Fibroblast of lung (primary cell): ENCODE measurements around the gene PLEKHA5. TPM values are rescaled to one million over a fixed set of nuclear protein-coding genes. Genes with fewer than 3 reads are reported as not detected.

Source experiments
- DNase-seq, 2 donors: peaks; one replicate each; pipeline versions ENCODE4 v3.0.0 to v3.0.0-alpha.2; 2010; ENCODE audit warnings: low read depth in 2 of 2
- H2AFZ ChIP-seq: 2 replicates; pipeline ENCODE4 v1.5.1; 2012; ENCODE audit warnings: low read length, control low read depth, inconsistent platforms
- H3K27ac ChIP-seq: 2 replicates; pipeline ENCODE4 v1.5.1; 2011; ENCODE audit warnings: low read length, control low read depth; ENCODE audit not compliant: insufficient read depth
- H3K27me3 ChIP-seq: 2 replicates; pipeline ENCODE4 v1.5.1; 2011; ENCODE audit warnings: mild to moderate bottlenecking, low read length; ENCODE audit not compliant: control insufficient read depth, insufficient read depth
- H3K36me3 ChIP-seq: 2 replicates; pipeline ENCODE4 v1.5.1; 2011; ENCODE audit warnings: low read length; ENCODE audit not compliant: control insufficient read depth, insufficient read depth
- H3K4me1 ChIP-seq: 2 replicates; pipeline ENCODE4 v1.5.1; 2011; ENCODE audit warnings: low read length; ENCODE audit not compliant: control insufficient read depth, insufficient read depth; ENCODE audit errors: extremely low read depth
- H3K4me2 ChIP-seq: 2 replicates; pipeline ENCODE4 v1.5.1; 2011; ENCODE audit warnings: low read length, control low read depth; ENCODE audit not compliant: insufficient read depth; ENCODE audit errors: extremely low read depth
- H3K4me3 ChIP-seq, 4 experiments: fragments of 200-600 bp in 1 of 4; sonication (generic) in 1 of 4; replicated peaks in 1 of 4; 2 replicates each; pipeline ENCODE4 v1.5.1; 2011 to 2016; ENCODE audit warnings: low read length in 4 of 4, low read depth in 3 of 4, mild to moderate bottlenecking in 3 of 4, control low read depth in 2 of 4, inconsistent platforms in 1 of 4, mixed read lengths in 1 of 4; ENCODE audit not compliant: insufficient read depth in 1 of 4; ENCODE audit errors: control extremely low read depth in 1 of 4
- H3K79me2 ChIP-seq: 2 replicates; pipeline ENCODE4 v1.5.1; 2012; ENCODE audit warnings: mild to moderate bottlenecking, low read length, inconsistent platforms; ENCODE audit not compliant: control insufficient read depth, insufficient read depth
- H3K9ac ChIP-seq: 2 replicates; pipeline ENCODE4 v1.5.1; 2011; ENCODE audit warnings: mild to moderate bottlenecking, low read length, control low read depth; ENCODE audit not compliant: insufficient read depth
- H3K9me3 ChIP-seq: 2 replicates; pipeline ENCODE4 v1.5.1; 2012; ENCODE audit warnings: low read depth, low read length; ENCODE audit not compliant: control insufficient read depth, insufficient read depth
- H4K20me1 ChIP-seq: 2 replicates; pipeline ENCODE4 v1.5.1; 2011; ENCODE audit warnings: low read length; ENCODE audit not compliant: control insufficient read depth, insufficient read depth; ENCODE audit errors: extremely low read depth
- EZH2 ChIP-seq: IDR thresholded peaks from 2 replicates; pipeline ENCODE4 v1.5.1; 2012; ENCODE audit warnings: low read length, control low read depth, mild to moderate bottlenecking; ENCODE audit errors: missing control alignments
- polyA plus RNA-seq, 2 donors: library from polyadenylated mRNA; depleted of rRNA in 1 of 2; stranded (reverse) in 1 of 2; unstranded in 1 of 2; fragments of >200 nt; gene quantifications; 2 replicates each; pipeline ENCODE4 v1.2.1, GENCODE V29; 2011 to 2012; ENCODE audit warnings: missing spikeins in 1 of 2
- total RNA-seq: library from RNA; depleted of rRNA; stranded (reverse); fragments of >200 nt; gene quantifications from 2 replicates; pipeline ENCODE4 v1.2.1, GENCODE V29; 2014
- TF ChIP-seq, protein P1 (sequence below), 2 donors: IDR thresholded peaks in 1 of 2; conservative IDR thresholded peaks in 1 of 2; 1 replicate in 1 of 2; 2 replicates in 1 of 2; pipeline ENCODE4 v1.5.1; 2011 to 2012; ENCODE audit warnings: low read length in 2 of 2, control low read depth in 1 of 2, inconsistent platforms in 1 of 2, low read depth in 1 of 2, mild to moderate bottlenecking in 1 of 2

PLEKHA5 gene
- total and polyA plus RNA-seq, 2 donors (not counting 1 experiment from before 2014, with no cell fraction given): 15.5 to 50.4 TPM

DNA sequence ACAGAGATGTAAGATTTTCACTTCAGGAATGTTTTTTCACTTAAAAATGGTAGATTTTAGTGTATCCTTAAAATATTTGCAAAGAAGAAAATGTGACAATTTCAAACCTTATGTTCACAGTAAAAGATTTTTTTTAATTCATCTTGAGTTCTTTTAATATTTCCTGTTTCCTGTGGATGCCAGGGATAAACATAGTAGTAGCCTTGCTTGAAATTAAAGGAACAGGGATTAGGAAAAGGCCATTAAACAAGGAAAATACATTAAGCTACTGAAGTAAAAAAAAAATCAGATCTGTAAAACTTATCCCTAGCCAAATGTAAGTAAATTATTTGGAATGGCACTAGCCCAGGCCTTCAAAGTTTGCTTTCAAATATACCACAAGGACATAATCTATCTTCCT is 171.7 kb downstream of the PLEKHA5 start:
- Histone ChIP-seq H3K4me1 (no peaks in the 10 kb centered on the region), H3K27ac (no peak overlapping the region), H4K20me1 (no peaks in the 10 kb centered on the region), H3K27me3 (no peaks in the 10 kb centered on the region), H3K4me3 (no peak overlapping the region), H3K79me2 (no peaks in the 10 kb centered on the region), H2AFZ (no peak overlapping the region), H3K36me3 (no peaks in the 10 kb centered on the region), H3K9ac (no peak overlapping the region), H3K4me2 (no peak overlapping the region), H3K9me3 (no peaks in the 10 kb centered on the region)
- DNase-seq: no peak
- no peak for TF ChIP-seq EZH2
- TF ChIP-seq, protein P1, sequence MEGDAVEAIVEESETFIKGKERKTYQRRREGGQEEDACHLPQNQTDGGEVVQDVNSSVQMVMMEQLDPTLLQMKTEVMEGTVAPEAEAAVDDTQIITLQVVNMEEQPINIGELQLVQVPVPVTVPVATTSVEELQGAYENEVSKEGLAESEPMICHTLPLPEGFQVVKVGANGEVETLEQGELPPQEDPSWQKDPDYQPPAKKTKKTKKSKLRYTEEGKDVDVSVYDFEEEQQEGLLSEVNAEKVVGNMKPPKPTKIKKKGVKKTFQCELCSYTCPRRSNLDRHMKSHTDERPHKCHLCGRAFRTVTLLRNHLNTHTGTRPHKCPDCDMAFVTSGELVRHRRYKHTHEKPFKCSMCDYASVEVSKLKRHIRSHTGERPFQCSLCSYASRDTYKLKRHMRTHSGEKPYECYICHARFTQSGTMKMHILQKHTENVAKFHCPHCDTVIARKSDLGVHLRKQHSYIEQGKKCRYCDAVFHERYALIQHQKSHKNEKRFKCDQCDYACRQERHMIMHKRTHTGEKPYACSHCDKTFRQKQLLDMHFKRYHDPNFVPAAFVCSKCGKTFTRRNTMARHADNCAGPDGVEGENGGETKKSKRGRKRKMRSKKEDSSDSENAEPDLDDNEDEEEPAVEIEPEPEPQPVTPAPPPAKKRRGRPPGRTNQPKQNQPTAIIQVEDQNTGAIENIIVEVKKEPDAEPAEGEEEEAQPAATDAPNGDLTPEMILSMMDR (conservative IDR thresholded peaks at IDR 0.05 in 1 of 2, IDR thresholded peaks at IDR 0.05 in 1 of 2; ENCODE audit: low read depth in 1 of 2, low read length in 2 of 2): no peak

DNA sequence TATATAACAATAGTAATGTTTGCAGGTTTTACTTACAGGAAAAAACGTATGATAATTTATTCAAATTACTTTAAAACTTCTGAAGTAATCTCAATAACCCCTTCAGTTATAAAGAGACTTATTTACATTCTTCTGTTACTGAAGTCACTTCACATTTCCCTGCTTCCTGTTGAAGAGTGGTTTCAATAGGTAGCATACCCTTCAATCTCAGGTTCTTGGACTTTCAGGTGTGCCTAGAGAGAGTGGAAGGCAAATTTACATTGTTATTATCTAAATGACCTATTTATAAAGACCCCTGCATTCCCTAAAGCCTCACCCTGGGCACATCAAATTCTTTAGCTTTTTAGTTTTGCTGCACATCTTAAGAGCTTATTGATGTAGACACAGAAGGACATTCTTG is 172.2 kb downstream of the PLEKHA5 start:
- Histone ChIP-seq H3K27me3 (no peaks in the 10 kb centered on the region), H3K79me2 (no peaks in the 10 kb centered on the region), H3K4me2 (no peak overlapping the region), H2AFZ (no peak overlapping the region), H3K4me1 (no peaks in the 10 kb centered on the region), H3K36me3 (peaks cover 2% of the 10 kb centered on the region), H3K4me3 (no peak overlapping the region), H3K27ac (no peak overlapping the region), H4K20me1 (no peaks in the 10 kb centered on the region), H3K9me3 (no peaks in the 10 kb centered on the region), H3K9ac (no peak overlapping the region)
- TF ChIP-seq EZH2: no peak
- TF ChIP-seq, protein P1 (conservative IDR thresholded peaks at IDR 0.05 in 1 of 2, IDR thresholded peaks at IDR 0.05 in 1 of 2; ENCODE audit: low read depth in 1 of 2, low read length in 2 of 2): no peak
- DNase-seq: no peak

DNA sequence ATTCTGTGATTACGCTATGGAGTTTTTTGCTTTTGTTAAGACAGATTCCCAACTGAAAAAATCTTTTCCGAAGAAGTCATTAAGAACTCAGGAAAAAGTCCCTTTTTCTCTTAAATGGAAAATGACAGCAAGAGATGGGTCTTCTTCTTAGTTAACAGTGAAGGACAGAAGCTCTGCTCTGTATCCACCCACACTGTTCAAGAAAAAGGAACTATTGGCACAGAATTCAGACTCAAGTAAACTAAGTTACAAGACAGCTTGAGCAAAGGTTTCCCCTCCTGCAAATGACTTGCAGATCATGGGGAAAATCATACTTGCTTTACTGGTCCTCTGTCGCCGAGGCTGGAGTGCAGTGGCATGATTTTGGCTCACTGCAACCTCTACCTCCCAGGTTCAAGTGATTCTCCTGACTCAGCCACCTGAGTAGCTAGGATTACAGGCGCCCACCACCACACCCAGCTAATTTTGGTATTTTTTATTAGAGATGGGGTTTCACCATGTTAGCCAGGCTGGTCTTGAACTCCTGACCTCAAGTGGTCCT is 172.6 kb downstream of the PLEKHA5 start:
- H3K9ac ChIP-seq: no peak overlapping the region
- no peak for TF ChIP-seq EZH2
- TF ChIP-seq, protein P1 (conservative IDR thresholded peaks at IDR 0.05 in 1 of 2, IDR thresholded peaks at IDR 0.05 in 1 of 2; ENCODE audit: low read depth in 1 of 2, low read length in 2 of 2): no peak
- no peaks in the 10 kb centered on the region for H3K27me3 ChIP-seq
- peaks cover 2% of the 10 kb centered on the region for H3K36me3 ChIP-seq
- no peak overlapping the region for H2AFZ ChIP-seq
- no peaks in the 10 kb centered on the region for H3K79me2 ChIP-seq
- no peak overlapping the region for H3K4me3 ChIP-seq
- no peak overlapping the region for H3K27ac ChIP-seq
- H3K4me2 ChIP-seq: no peak overlapping the region
- no peak for DNase-seq
- no peaks in the 10 kb centered on the region for H4K20me1 ChIP-seq
- H3K9me3 ChIP-seq: no peaks in the 10 kb centered on the region
- no peaks in the 10 kb centered on the region for H3K4me1 ChIP-seq
